HCT116 (cell line): ENCODE data around the gene ABTB2.

Experiments used
- EGR1 ChIP-seq: IDR thresholded peaks from 2 replicates; pipeline ENCODE4 v1.6.1; 2012; ENCODE audit warnings: low read depth
- ELF1 ChIP-seq: IDR thresholded peaks from 2 replicates; pipeline ENCODE4 v1.6.1; 2012; ENCODE audit warnings: low read depth, borderline replicate concordance
- POLR2AphosphoS5 ChIP-seq: IDR thresholded peaks from 2 replicates; pipeline ENCODE4 v1.6.1; 2011; ENCODE audit warnings: mild to moderate bottlenecking, low read depth, low read length, moderate library complexity
- RAD21 ChIP-seq: IDR thresholded peaks from 2 replicates; pipeline ENCODE4 v1.6.1; 2012; ENCODE audit warnings: low read depth, mild to moderate bottlenecking
- TF ChIP-seq, protein P1 (sequence below), 3 experiments: fragments of 200-600 bp in 1 of 3; sonication (generic) in 1 of 3; IDR thresholded peaks in 2 of 3; conservative IDR thresholded peaks in 1 of 3; 2 replicates each; pipeline ENCODE4 v1.5.1; 2012 to 2017; ENCODE audit warnings: low read depth in 2 of 3, low read length in 2 of 3, antibody characterized with exemption in 1 of 3, borderline replicate concordance in 1 of 3, control low read depth in 1 of 3, mild to moderate bottlenecking in 1 of 3, mixed read lengths in 1 of 3, mixed run types in 1 of 3, moderate library complexity in 1 of 3; ENCODE audit not compliant: insufficient read depth in 1 of 3

DNA sequence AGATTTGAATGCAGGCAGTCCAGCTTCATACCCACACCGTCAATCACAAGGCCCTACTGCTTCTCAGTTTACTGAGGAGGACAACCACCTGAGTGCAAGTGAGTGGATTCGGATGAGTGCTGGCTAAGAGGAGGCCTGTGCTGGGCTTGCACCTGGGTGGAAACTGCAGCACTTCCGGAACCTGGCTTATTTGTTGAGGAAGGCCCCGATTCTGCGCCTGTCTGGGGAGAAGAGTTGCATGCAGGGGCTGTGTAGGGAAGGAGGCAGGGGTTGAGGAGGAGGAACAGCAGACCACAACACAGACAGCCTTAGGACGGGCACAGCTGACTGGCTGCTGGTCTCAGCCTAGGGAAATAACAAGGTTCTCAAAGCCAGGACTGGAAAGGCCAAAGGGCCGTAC is 20.8 kb downstream of the ABTB2 start:
- TF ChIP-seq, protein P1, sequence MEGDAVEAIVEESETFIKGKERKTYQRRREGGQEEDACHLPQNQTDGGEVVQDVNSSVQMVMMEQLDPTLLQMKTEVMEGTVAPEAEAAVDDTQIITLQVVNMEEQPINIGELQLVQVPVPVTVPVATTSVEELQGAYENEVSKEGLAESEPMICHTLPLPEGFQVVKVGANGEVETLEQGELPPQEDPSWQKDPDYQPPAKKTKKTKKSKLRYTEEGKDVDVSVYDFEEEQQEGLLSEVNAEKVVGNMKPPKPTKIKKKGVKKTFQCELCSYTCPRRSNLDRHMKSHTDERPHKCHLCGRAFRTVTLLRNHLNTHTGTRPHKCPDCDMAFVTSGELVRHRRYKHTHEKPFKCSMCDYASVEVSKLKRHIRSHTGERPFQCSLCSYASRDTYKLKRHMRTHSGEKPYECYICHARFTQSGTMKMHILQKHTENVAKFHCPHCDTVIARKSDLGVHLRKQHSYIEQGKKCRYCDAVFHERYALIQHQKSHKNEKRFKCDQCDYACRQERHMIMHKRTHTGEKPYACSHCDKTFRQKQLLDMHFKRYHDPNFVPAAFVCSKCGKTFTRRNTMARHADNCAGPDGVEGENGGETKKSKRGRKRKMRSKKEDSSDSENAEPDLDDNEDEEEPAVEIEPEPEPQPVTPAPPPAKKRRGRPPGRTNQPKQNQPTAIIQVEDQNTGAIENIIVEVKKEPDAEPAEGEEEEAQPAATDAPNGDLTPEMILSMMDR (IDR thresholded peaks at IDR 0.05 in 2 of 3, conservative IDR thresholded peaks at IDR 0.05 in 1 of 3; ENCODE audit: borderline replicate concordance in 1 of 3, insufficient read depth in 1 of 3, low read depth in 2 of 3, low read length in 2 of 3) = no peak
- TF ChIP-seq ELF1 = no peak
- TF ChIP-seq EGR1 = no peak
- no peak for TF ChIP-seq POLR2AphosphoS5
- TF ChIP-seq RAD21 = no peak
